Endothelial cell of umbilical vein (primary cell): ENCODE measurements around the gene TOMM6.

Experiments
- CTCF ChIP-seq, 2 donors: IDR thresholded peaks; 1 replicate in 1 of 2; 2 replicates in 1 of 2; pipeline ENCODE4 v1.5.1; 2011; ENCODE audit warnings: low read length in 2 of 2, mild to moderate bottlenecking in 2 of 2, moderate library complexity in 2 of 2, control low read depth in 1 of 2, inconsistent platforms in 1 of 2, low read depth in 1 of 2; ENCODE audit not compliant: insufficient read depth in 1 of 2; ENCODE audit errors: extremely low read depth in 1 of 2
- EZH2 ChIP-seq: IDR thresholded peaks from 2 replicates; pipeline ENCODE4 v1.6.1; 2012; ENCODE audit warnings: borderline replicate concordance, low read depth, mild to moderate bottlenecking, moderate library complexity, low read length, inconsistent platforms; ENCODE audit not compliant: severe bottlenecking
- FOS ChIP-seq: IDR thresholded peaks from 2 replicates; pipeline ENCODE4 v1.6.1; 2011; ENCODE audit warnings: mild to moderate bottlenecking, low read length, moderate library complexity, borderline replicate concordance; ENCODE audit not compliant: insufficient read depth
- GATA2 ChIP-seq: IDR thresholded peaks from 2 replicates; pipeline ENCODE4 v1.7.0; 2011; ENCODE audit warnings: low read depth, mild to moderate bottlenecking, moderate library complexity, mixed read lengths, low read length; ENCODE audit not compliant: insufficient read length, insufficient read depth
- JUN ChIP-seq: IDR thresholded peaks from 2 replicates; pipeline ENCODE4 v1.6.1; 2011; ENCODE audit warnings: borderline replicate concordance, low read depth; ENCODE audit not compliant: insufficient read length, insufficient read depth
- MAX ChIP-seq: IDR thresholded peaks from 2 replicates; pipeline ENCODE4 v1.6.1; 2011; ENCODE audit not compliant: insufficient read depth, insufficient read length
- MYC ChIP-seq: IDR thresholded peaks from one replicate; pipeline ENCODE4 v1.6.1; 2011; ENCODE audit warnings: mild to moderate bottlenecking, low read depth, low read length
- POLR2A ChIP-seq: IDR thresholded peaks from 2 replicates; pipeline ENCODE4 v1.6.1; 2012; ENCODE audit warnings: low read depth, mild to moderate bottlenecking, control low read depth, low read length
- POLR2AphosphoS5 ChIP-seq: IDR thresholded peaks from 2 replicates; pipeline ENCODE4 v1.6.1; 2012; ENCODE audit warnings: low read depth, mild to moderate bottlenecking, control low read depth, low read length, moderate library complexity; ENCODE audit not compliant: insufficient read depth

- TF ChIP-seq POLR2AphosphoS5, result no peak
- no peak for TF ChIP-seq MYC
- TF ChIP-seq CTCF (IDR thresholded peaks at IDR 0.05; ENCODE audit: extremely low read depth in 1 of 2, insufficient read depth in 1 of 2, low read depth in 1 of 2, low read length in 2 of 2), result no peak
- no peak for TF ChIP-seq EZH2
- no peak for TF ChIP-seq MAX
- no peak for TF ChIP-seq POLR2A
- no peak for TF ChIP-seq JUN
- no peak for TF ChIP-seq GATA2
- TF ChIP-seq FOS, result no peak
Measured at GRCh38 chr6:41823178-41823577, 35.7 kb downstream of the TOMM6 start.
